ENCODE results near the gene CNTNAP1. TPM values are rescaled to one million over a fixed set of nuclear protein-coding genes. Genes with fewer than 3 reads are reported as not detected.

Gene CNTNAP1
- total RNA-seq, 1 experiment from 2014 or later, result 6.4 TPM

- no peaks in the 10 kb centered on the region for H3K9me3 ChIP-seq (ENCODE audit: control insufficient read depth in 1 of 2, insufficient read depth in 1 of 2, low read depth in 1 of 2, low read length in 2 of 2)
- H2AFZ ChIP-seq (ENCODE audit: low read depth, low read length, poor library complexity, severe bottlenecking), result no peak overlapping the region
- no peak overlapping the region for H3K9ac ChIP-seq (ENCODE audit: low read length)
- no peak overlapping the region for H3K4me3 ChIP-seq (replicated peaks in 1 of 2; ENCODE audit: low read depth in 1 of 2, low read length in 2 of 2)
- no peaks in the 10 kb centered on the region for H4K20me1 ChIP-seq (ENCODE audit: insufficient read depth)
- H3K27me3 ChIP-seq (ENCODE audit: insufficient read depth, low read length), result no peaks in the 10 kb centered on the region
- ChIA-PET CTCF (no interaction called here), RAD21 (ENCODE audit: low non-redundant PET in 1 of 2, low total read pairs in 2 of 2, uncharacterized antibody in 2 of 2, unreplicated experiment in 2 of 2) (no interaction called here), POLR2A (no interaction called here)
- H3K4me2 ChIP-seq (ENCODE audit: low read length), result no peak overlapping the region
- DNase-seq (ENCODE audit: low read depth, low spot score), result no peak
- no peak for TF ChIP-seq REST (IDR thresholded peaks at IDR 0.05; ENCODE audit: low read depth)
- no peaks in the 10 kb centered on the region for H3K79me2 ChIP-seq (ENCODE audit: insufficient read depth, low read length)
- no peaks in the 10 kb centered on the region for H3K36me3 ChIP-seq (ENCODE audit: control insufficient read depth in 1 of 2, insufficient read depth in 2 of 2, low read length in 2 of 2)
- no TSS peak for BruUV-seq (replicated peaks)
- ATAC-seq, result no peak
- no peaks in the 10 kb centered on the region for H3K4me1 ChIP-seq (ENCODE audit: control insufficient read depth in 1 of 2, insufficient read depth in 2 of 2, low read length in 2 of 2)
- intact Hi-C loops (cut with micrococcal nuclease), result no loop called here
- H3K27ac ChIP-seq (ENCODE audit: low read depth, low read length), result no peak overlapping the region
- no peaks in the 10 kb centered on the region for H3K9me2 ChIP-seq (ENCODE audit: insufficient read depth)
Measured at GRCh38 chr17:42647778-42648177, 34.6 kb upstream of the CNTNAP1 start.

GRCh38 chr17:42651392-42651791 lies 30.9 kb upstream of the CNTNAP1 start:
- Histone ChIP-seq H3K9me2 (ENCODE audit: insufficient read depth) (no peaks in the 10 kb centered on the region), H3K4me2 (ENCODE audit: low read length) (no peak overlapping the region), H3K4me1 (ENCODE audit: control insufficient read depth in 1 of 2, insufficient read depth in 2 of 2, low read length in 2 of 2) (peaks cover 0 to 13% of the 10 kb centered on the region in 2 experiments; a peak in 2 of 4 replicates), H3K4me3 (replicated peaks in 1 of 2; ENCODE audit: low read depth in 1 of 2, low read length in 2 of 2) (no peak overlapping the region), H2AFZ (ENCODE audit: low read depth, low read length, poor library complexity, severe bottlenecking) (no peak overlapping the region), H3K9ac (ENCODE audit: low read length) (no peak overlapping the region), H3K79me2 (ENCODE audit: insufficient read depth, low read length) (no peaks in the 10 kb centered on the region), H4K20me1 (ENCODE audit: insufficient read depth) (no peaks in the 10 kb centered on the region), H3K36me3 (ENCODE audit: control insufficient read depth in 1 of 2, insufficient read depth in 2 of 2, low read length in 2 of 2) (no peaks in the 10 kb centered on the region), H3K27ac (ENCODE audit: low read depth, low read length) (no peak overlapping the region), H3K27me3 (ENCODE audit: insufficient read depth, low read length) (no peaks in the 10 kb centered on the region), H3K9me3 (ENCODE audit: control insufficient read depth in 1 of 2, insufficient read depth in 1 of 2, low read depth in 1 of 2, low read length in 2 of 2) (no peaks in the 10 kb centered on the region)
- TF ChIP-seq SRF (IDR thresholded peaks at IDR 0.05; ENCODE audit: low read depth) (no peak), TCF7L2 (IDR thresholded peaks at IDR 0.05; ENCODE audit: borderline replicate concordance, extremely low read depth, insufficient read depth, insufficient read length) (no peak), ELF1 (IDR thresholded peaks at IDR 0.05; ENCODE audit: borderline replicate concordance, low read depth) (no peak)
- ChIA-PET RAD21 (ENCODE audit: low non-redundant PET in 1 of 2, low total read pairs in 2 of 2, uncharacterized antibody in 2 of 2, unreplicated experiment in 2 of 2) (interaction anchor here in 1 of 2 experiments (0.6 kb wide), 1 partner anchor 112 kb away, joined by 3 read pairs; no protein-coding TSS in a partner anchor), CTCF (interaction anchor here (0.7 kb wide), 1 partner anchor 12 kb away, joined by 4 read pairs; no protein-coding TSS in a partner anchor), POLR2A (interaction anchor here (0.7 to 1.1 kb wide), 2 partner anchors 10 to 12 kb away, joined by 3 read pairs; no protein-coding TSS in a partner anchor)
- DNase-seq (ENCODE audit: low read depth, low spot score), result no peak
- intact Hi-C loops (cut with micrococcal nuclease), result no loop called here
- BruUV-seq (replicated peaks), result no TSS peak
- ATAC-seq, result no peak
